SK-N-SH treated with all-trans-retinoic acid at 6 μM for 48 hours (cell line): ENCODE data around the gene ADGRG1.

ENCODE experiments used
- ATAC-seq: fragments of 200-7000 bp; cut with Tn5 transposase; 3 replicates; pipeline ENCODE4 v1.9.1; 2020; ENCODE audit warnings: mild to moderate bottlenecking, moderate library complexity
- ARNTL ChIP-seq: fragments of 450-650 bp; formaldehyde crosslinking; IDR thresholded peaks from 2 replicates; pipeline ENCODE4 v1.5.0; 2020; ENCODE audit warnings: low read depth, mild to moderate bottlenecking, moderate library complexity, borderline replicate concordance
- BACH2 ChIP-seq: fragments of 250-450 bp; sonication (Bioruptor Pico); IDR thresholded peaks from 2 replicates; pipeline ENCODE4 v1.9.0; 2021; ENCODE audit warnings: mild to moderate bottlenecking, borderline replicate concordance
- CREB5 ChIP-seq: fragments of 250-450 bp; sonication (Bioruptor Pico); IDR thresholded peaks from 2 replicates; pipeline ENCODE4 v1.5.1; 2020; ENCODE audit warnings: low read depth, mild to moderate bottlenecking, moderate library complexity
- CSDC2 ChIP-seq: fragments of 250-450 bp; sonication (Bioruptor Pico); IDR thresholded peaks from 2 replicates; pipeline ENCODE4 v1.5.0; 2020; ENCODE audit warnings: mild to moderate bottlenecking, moderate library complexity
- ESRRG ChIP-seq: fragments of 250-450 bp; sonication (Bioruptor Pico); IDR thresholded peaks from 2 replicates; pipeline ENCODE4 v1.6.1; 2021; ENCODE audit warnings: mild to moderate bottlenecking
- GLIS3 ChIP-seq: fragments of 250-450 bp; sonication (Bioruptor Pico); IDR thresholded peaks from 2 replicates; pipeline ENCODE4 v1.5.0; 2020; ENCODE audit warnings: mild to moderate bottlenecking, moderate library complexity
- ISL1 ChIP-seq: fragments of 250-450 bp; sonication (Bioruptor Pico); IDR thresholded peaks from 2 replicates; pipeline ENCODE4 v2.1.2; 2022; ENCODE audit warnings: mild to moderate bottlenecking, moderate library complexity
- OSR1 ChIP-seq: fragments of 250-450 bp; sonication (Bioruptor Pico); IDR thresholded peaks from 2 replicates; pipeline ENCODE4 v1.8.0; 2022; ENCODE audit warnings: moderate library complexity, mild to moderate bottlenecking, inconsistent platforms
- POU6F1 ChIP-seq: fragments of 250-450 bp; sonication (Bioruptor Pico); IDR thresholded peaks from 2 replicates; pipeline ENCODE4 v1.8.0; 2021; ENCODE audit warnings: low read depth, mild to moderate bottlenecking, moderate library complexity, borderline replicate concordance
- PPARA ChIP-seq: fragments of 250-450 bp; sonication (Bioruptor Pico); IDR thresholded peaks from 2 replicates; pipeline ENCODE4 v1.5.0; 2020; ENCODE audit warnings: mild to moderate bottlenecking, borderline replicate concordance
- RARB ChIP-seq: fragments of 250-450 bp; sonication (Bioruptor Pico); IDR thresholded peaks from 2 replicates; pipeline ENCODE4 v1.8.0; 2021; ENCODE audit warnings: mild to moderate bottlenecking, moderate library complexity
- SNAI2 ChIP-seq: fragments of 250-450 bp; sonication (Bioruptor Pico); IDR thresholded peaks from 2 replicates; pipeline ENCODE4 v1.5.0; 2020; ENCODE audit warnings: mild to moderate bottlenecking, moderate library complexity
- TCF4 ChIP-seq: fragments of 250-450 bp; sonication (Bioruptor Pico); IDR thresholded peaks from 2 replicates; pipeline ENCODE4 v1.8.0; 2021; ENCODE audit warnings: mild to moderate bottlenecking, moderate library complexity, borderline replicate concordance
- TOX ChIP-seq: fragments of 250-450 bp; sonication (Bioruptor Pico); IDR thresholded peaks from 2 replicates; pipeline ENCODE4 v1.8.0; 2021; ENCODE audit warnings: mild to moderate bottlenecking, moderate library complexity, borderline replicate concordance
- ZC3H10 ChIP-seq: fragments of 250-450 bp; sonication (Bioruptor Pico); IDR thresholded peaks from 2 replicates; pipeline ENCODE4 v1.5.1; 2021; ENCODE audit warnings: mild to moderate bottlenecking, moderate library complexity
- ZFP30 ChIP-seq: fragments of 450-650 bp; formaldehyde crosslinking; IDR thresholded peaks from 2 replicates; pipeline ENCODE4 v1.5.0; 2022; ENCODE audit warnings: mild to moderate bottlenecking, moderate library complexity
- ZNF565 ChIP-seq: fragments of 450-650 bp; formaldehyde crosslinking; conservative IDR thresholded peaks from 2 replicates; pipeline ENCODE4 v1.5.0; 2020; ENCODE audit warnings: low read depth, mild to moderate bottlenecking, moderate library complexity
- ZNF70 ChIP-seq: fragments of 450-650 bp; formaldehyde crosslinking; IDR thresholded peaks from 2 replicates; pipeline ENCODE4 v1.5.0; 2020; ENCODE audit warnings: mild to moderate bottlenecking, moderate library complexity
- ZNF8 ChIP-seq: fragments of 450-650 bp; formaldehyde crosslinking; IDR thresholded peaks from 2 replicates; pipeline ENCODE4 v1.5.0; 2020; ENCODE audit warnings: mild to moderate bottlenecking, moderate library complexity
- TF ChIP-seq, protein P1 (sequence below): fragments of 250-450 bp; sonication (Bioruptor Pico); IDR thresholded peaks from 2 replicates; pipeline ENCODE4 v1.8.0; 2020; ENCODE audit warnings: mild to moderate bottlenecking, moderate library complexity, borderline replicate concordance
- TF ChIP-seq, protein P2 (sequence below): fragments of 250-450 bp; sonication (Bioruptor Pico); IDR thresholded peaks from 2 replicates; pipeline ENCODE4 v1.5.1; 2021; ENCODE audit warnings: mild to moderate bottlenecking, moderate library complexity

The ADGRG1 gene

DNA sequence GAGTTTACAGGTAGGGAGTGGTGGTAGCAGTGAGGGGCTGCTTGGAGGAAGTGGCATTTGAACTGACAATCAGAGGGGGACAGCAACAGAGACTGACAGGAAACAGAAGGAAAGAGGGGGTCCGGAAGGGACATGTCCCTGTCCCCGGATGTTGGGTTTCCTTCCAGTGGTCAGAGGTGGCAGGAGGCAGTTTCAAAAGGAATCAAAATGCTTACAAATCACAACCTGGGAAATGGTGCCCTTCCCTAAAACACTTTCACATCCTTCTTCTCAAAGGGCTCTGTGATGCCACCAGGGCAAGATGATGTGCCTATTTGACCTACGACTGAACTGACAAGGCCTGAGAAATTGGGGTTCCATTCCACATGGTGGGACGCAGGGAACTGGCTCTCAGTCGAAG lies 19.7 kb downstream of the ADGRG1 start:
- no peak for ATAC-seq
- TF ChIP-seq ZNF565 (CRISPR knock-in tag) (no peak), CSDC2 (CRISPR knock-in tag) (no peak), BACH2 (CRISPR knock-in tag) (no peak), OSR1 (CRISPR knock-in tag) (no peak), ZC3H10 (CRISPR knock-in tag) (no peak), SNAI2 (CRISPR knock-in tag) (no peak), ZNF70 (no peak)
- TF ChIP-seq, protein P1, sequence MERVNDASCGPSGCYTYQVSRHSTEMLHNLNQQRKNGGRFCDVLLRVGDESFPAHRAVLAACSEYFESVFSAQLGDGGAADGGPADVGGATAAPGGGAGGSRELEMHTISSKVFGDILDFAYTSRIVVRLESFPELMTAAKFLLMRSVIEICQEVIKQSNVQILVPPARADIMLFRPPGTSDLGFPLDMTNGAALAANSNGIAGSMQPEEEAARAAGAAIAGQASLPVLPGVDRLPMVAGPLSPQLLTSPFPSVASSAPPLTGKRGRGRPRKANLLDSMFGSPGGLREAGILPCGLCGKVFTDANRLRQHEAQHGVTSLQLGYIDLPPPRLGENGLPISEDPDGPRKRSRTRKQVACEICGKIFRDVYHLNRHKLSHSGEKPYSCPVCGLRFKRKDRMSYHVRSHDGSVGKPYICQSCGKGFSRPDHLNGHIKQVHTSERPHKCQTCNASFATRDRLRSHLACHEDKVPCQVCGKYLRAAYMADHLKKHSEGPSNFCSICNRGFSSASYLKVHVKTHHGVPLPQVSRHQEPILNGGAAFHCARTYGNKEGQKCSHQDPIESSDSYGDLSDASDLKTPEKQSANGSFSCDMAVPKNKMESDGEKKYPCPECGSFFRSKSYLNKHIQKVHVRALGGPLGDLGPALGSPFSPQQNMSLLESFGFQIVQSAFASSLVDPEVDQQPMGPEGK (CRISPR knock-in tag) = no peak
- TF ChIP-seq, all 23 proteins: peak for 0

GRCh38 chr16:57648581-57649442 lies 20.4 kb downstream of the ADGRG1 start:
- ATAC-seq = peak; percentile 85
- no peak for TF ChIP-seq GLIS3 (CRISPR knock-in tag)
- no peak for TF ChIP-seq ARNTL
- no peak for TF ChIP-seq ESRRG (CRISPR knock-in tag)
- TF ChIP-seq ISL1 (CRISPR knock-in tag) = no peak
- no peak for TF ChIP-seq PPARA (CRISPR knock-in tag)
- TF ChIP-seq ZNF565 (CRISPR knock-in tag) = no peak
- no peak for TF ChIP-seq POU6F1 (CRISPR knock-in tag)
- TF ChIP-seq TCF4 = no peak
- no peak for TF ChIP-seq ZNF8 (CRISPR knock-in tag)

DNA sequence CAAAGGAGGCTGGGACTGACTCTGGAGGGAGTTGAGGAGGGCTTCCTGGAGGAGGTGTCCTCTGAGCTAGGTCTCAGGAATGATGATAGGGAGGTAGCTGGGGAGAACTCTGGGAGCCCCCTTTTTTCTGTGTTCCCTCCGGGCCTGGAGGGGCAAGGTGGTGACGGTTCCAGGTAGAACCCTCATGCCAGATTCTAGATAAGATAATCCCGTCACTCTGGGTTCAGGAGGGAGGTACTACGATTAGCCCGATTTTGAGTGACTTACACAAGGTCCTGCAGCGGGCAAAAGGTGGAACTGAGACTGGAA lies 21.0 kb downstream of the ADGRG1 start:
- ATAC-seq = no peak
- no peak for TF ChIP-seq OSR1 (CRISPR knock-in tag)
- TF ChIP-seq, protein P2, sequence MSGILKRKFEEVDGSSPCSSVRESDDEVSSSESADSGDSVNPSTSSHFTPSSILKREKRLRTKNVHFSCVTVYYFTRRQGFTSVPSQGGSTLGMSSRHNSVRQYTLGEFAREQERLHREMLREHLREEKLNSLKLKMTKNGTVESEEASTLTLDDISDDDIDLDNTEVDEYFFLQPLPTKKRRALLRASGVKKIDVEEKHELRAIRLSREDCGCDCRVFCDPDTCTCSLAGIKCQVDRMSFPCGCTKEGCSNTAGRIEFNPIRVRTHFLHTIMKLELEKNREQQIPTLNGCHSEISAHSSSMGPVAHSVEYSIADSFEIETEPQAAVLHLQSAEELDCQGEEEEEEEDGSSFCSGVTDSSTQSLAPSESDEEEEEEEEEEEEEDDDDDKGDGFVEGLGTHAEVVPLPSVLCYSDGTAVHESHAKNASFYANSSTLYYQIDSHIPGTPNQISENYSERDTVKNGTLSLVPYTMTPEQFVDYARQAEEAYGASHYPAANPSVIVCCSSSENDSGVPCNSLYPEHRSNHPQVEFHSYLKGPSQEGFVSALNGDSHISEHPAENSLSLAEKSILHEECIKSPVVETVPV = no peak
- no peak for TF ChIP-seq ESRRG (CRISPR knock-in tag)
- TF ChIP-seq BACH2 (CRISPR knock-in tag) = no peak
- TF ChIP-seq CREB5 (CRISPR knock-in tag) = no peak
- TF ChIP-seq TOX = no peak
- TF ChIP-seq ARNTL = no peak
- TF ChIP-seq SNAI2 (CRISPR knock-in tag) = no peak

DNA sequence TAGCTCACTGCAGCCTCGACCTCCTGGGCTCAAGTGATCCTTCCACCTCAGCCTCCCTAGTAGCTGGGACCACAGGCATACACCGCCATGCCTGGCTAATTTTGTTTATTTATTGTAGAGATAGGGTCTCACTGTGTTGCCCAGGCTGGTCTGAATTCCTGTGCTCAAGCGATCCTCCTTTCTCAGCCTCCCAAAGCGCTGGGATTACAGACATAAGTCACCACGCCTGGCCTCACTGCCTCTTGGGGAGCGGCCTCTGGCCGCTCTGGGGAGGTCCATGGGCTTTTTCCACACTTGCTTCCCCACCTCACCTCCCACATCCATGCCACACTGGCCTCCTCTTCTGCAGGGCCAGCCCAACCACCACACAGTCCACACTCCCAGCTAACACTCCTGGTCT lies 21.4 kb downstream of the ADGRG1 start:
- TF ChIP-seq ISL1 (CRISPR knock-in tag) (no peak), ZNF565 (CRISPR knock-in tag) (no peak), BACH2 (CRISPR knock-in tag) (no peak), OSR1 (CRISPR knock-in tag) (no peak), ZNF70 (no peak), ZC3H10 (CRISPR knock-in tag) (no peak), ESRRG (CRISPR knock-in tag) (no peak), SNAI2 (CRISPR knock-in tag) (no peak), POU6F1 (CRISPR knock-in tag) (no peak), RARB (CRISPR knock-in tag) (no peak), GLIS3 (CRISPR knock-in tag) (no peak), ZFP30 (CRISPR knock-in tag) (no peak), TOX (no peak), CREB5 (CRISPR knock-in tag) (no peak), ZNF8 (CRISPR knock-in tag) (no peak)
- ATAC-seq = no peak
